K562 (cell line): ENCODE data around the gene NNAT.

Experiments
- BACH1 ChIP-seq: fragments of 200-800 bp; sonication (Bioruptor generic); IDR thresholded peaks from 2 replicates; pipeline ENCODE4 v1.6.1; 2016; ENCODE audit warnings: missing genetic modification characterization, missing compliant biosample characterization
- E2F4 ChIP-seq: sonication (generic); formaldehyde crosslinking; IDR thresholded peaks from 2 replicates; pipeline ENCODE4 v1.8.0; 2022; ENCODE audit warnings: mild to moderate bottlenecking, low read depth, missing genetic modification reagents
- NBN ChIP-seq: fragments of 450-650 bp; IDR thresholded peaks from 2 replicates; pipeline ENCODE4 v1.6.1; 2016; ENCODE audit warnings: low read depth, mild to moderate bottlenecking
- ZNF395 ChIP-seq: fragments of 200-800 bp; sonication (Bioruptor generic); IDR thresholded peaks from 2 replicates; pipeline ENCODE4 v1.6.1; 2017; ENCODE audit warnings: missing genetic modification characterization, missing compliant biosample characterization

- no peak for TF ChIP-seq NBN
- TF ChIP-seq E2F4 (CRISPR knock-in tag), result no peak
- TF ChIP-seq ZNF395 (CRISPR knock-in tag), result no peak
- no peak for TF ChIP-seq BACH1 (tag)
Observed at GRCh38 chr20:37571033-37571432, 50.0 kb downstream of the NNAT start.
